PC-9 (cell line): Measurements from ENCODE around the gene SLC17A7.

Experiments
- CTCF ChIP-seq: fragments of 200-600 bp; sonication (generic); conservative IDR thresholded peaks from 2 replicates; pipeline ENCODE4 v1.6.1; 2017; ENCODE audit warnings: mixed run types, antibody characterized with exemption, mild to moderate bottlenecking, moderate library complexity
- EZH2 ChIP-seq: fragments of 200-600 bp; sonication (generic); IDR thresholded peaks from 2 replicates; pipeline ENCODE4 v1.8.0; 2017; ENCODE audit warnings: antibody characterized with exemption, low read depth

DNA sequence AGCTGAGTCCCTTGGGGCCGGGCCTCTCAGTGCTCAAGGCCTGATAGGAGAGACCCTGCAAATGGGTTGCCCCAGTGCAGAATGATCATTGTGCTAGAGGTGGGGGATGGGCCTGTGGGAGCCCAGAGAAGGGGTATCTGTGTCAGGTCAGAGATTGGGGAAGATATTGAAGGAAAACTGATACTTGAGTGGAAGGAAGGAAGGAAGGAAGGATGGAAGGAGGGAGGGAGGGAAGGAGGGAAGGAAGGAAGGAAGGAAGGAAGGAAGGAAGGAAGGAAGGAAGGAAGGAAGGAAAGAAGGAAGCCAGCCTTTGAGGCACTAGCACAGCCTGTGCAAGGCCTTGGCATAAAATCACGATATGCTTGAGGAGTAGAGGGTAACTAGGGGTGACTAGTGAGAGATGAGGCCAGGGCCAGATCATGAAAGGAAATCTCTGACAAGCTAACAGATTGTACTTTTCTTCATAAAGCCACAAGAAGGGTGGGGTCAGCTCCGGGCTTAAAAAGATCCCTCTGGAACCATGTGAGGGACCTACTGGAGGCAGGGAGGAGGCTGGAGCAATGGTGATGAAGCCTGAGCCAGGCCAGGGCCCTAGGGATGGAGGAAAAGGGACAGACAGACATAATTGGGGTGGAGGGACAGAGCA, 29.5 kb downstream of the SLC17A7 start:
- TF ChIP-seq CTCF (no peak), EZH2 (no peak)
